Endothelial cell (in vitro differentiated cells): Measurements from ENCODE around the gene NR1H2. TPM values are rescaled to one million over a fixed set of nuclear protein-coding genes. Genes with fewer than 3 reads are reported as not detected.

Source experiments
- DNase-seq: peaks from one replicate; pipeline ENCODE4 v3.0.0; 2021; ENCODE audit warnings: low spot score
- H3K27ac Mint-ChIP-seq: one replicate; pipeline ENCODE4 v1.8.0; 2021; ENCODE audit warnings: mixed read lengths, inconsistent platforms; ENCODE audit not compliant: unreplicated experiment
- H3K27me3 Mint-ChIP-seq: one replicate; pipeline ENCODE4 v1.8.0; 2021; ENCODE audit warnings: mild to moderate bottlenecking, moderate library complexity, mixed read lengths, inconsistent platforms; ENCODE audit not compliant: unreplicated experiment
- H3K36me3 Mint-ChIP-seq: one replicate; pipeline ENCODE4 v1.8.0; 2021; ENCODE audit warnings: mild to moderate bottlenecking, low read depth, mixed read lengths, inconsistent platforms; ENCODE audit not compliant: unreplicated experiment
- H3K4me1 Mint-ChIP-seq: one replicate; pipeline ENCODE4 v1.8.0; 2021; ENCODE audit warnings: mild to moderate bottlenecking, mixed read lengths, inconsistent platforms; ENCODE audit not compliant: unreplicated experiment
- H3K4me3 Mint-ChIP-seq: one replicate; pipeline ENCODE4 v1.8.0; 2021; ENCODE audit warnings: mild to moderate bottlenecking, mixed read lengths, inconsistent platforms; ENCODE audit not compliant: unreplicated experiment
- H3K9me3 Mint-ChIP-seq: one replicate; pipeline ENCODE4 v1.8.0; 2021; ENCODE audit warnings: mixed read lengths, inconsistent platforms; ENCODE audit not compliant: unreplicated experiment
- total RNA-seq: library from RNA; stranded (reverse); fragmentation: NEBNext Ultra II Directional; extraction: Animal tissue kit (Norgen Biotek cat#: 25700); gene quantifications from one replicate; pipeline ENCODE4 v1.2.1, GENCODE V29; 2021; ENCODE audit not compliant: unreplicated experiment
- TF ChIP-seq, protein P1 (sequence below): fragments of 200-600 bp; sonication (generic); IDR thresholded peaks from one replicate; pipeline ENCODE4 v1.5.0; 2021; ENCODE audit warnings: antibody characterized with exemption; ENCODE audit not compliant: unreplicated experiment

Gene NR1H2
- total RNA-seq, 1 donor from 2014 or later = 21.6 TPM

DNA sequence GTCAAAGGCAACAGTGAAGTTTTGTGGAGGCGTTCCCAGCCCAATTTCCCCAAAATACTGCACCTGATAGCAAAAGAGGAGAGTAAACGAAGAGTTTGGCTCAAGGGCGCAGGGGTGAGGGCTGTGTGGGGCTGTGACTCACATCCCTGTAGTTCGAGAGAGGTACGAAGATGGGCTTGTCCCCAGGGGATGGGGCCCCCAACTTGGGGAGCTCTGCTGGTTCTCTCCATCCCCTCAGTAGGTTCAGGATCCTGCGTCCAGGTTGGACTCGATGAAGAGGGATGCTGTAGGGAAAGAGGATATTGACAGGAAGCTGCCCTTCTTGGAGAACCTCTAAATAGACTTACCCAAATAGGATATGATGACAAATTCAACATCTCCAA lies 14.2 kb upstream of the NR1H2 start:
- no peak for DNase-seq
- no peaks in the 10 kb centered on the region for H3K4me1 Mint-ChIP-seq
- H3K4me3 Mint-ChIP-seq = no peak overlapping the region
- TF ChIP-seq, protein P1, sequence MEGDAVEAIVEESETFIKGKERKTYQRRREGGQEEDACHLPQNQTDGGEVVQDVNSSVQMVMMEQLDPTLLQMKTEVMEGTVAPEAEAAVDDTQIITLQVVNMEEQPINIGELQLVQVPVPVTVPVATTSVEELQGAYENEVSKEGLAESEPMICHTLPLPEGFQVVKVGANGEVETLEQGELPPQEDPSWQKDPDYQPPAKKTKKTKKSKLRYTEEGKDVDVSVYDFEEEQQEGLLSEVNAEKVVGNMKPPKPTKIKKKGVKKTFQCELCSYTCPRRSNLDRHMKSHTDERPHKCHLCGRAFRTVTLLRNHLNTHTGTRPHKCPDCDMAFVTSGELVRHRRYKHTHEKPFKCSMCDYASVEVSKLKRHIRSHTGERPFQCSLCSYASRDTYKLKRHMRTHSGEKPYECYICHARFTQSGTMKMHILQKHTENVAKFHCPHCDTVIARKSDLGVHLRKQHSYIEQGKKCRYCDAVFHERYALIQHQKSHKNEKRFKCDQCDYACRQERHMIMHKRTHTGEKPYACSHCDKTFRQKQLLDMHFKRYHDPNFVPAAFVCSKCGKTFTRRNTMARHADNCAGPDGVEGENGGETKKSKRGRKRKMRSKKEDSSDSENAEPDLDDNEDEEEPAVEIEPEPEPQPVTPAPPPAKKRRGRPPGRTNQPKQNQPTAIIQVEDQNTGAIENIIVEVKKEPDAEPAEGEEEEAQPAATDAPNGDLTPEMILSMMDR = no peak
- peaks cover 11% of the 10 kb centered on the region for H3K36me3 Mint-ChIP-seq
- peaks cover 11% of the 10 kb centered on the region for H3K27me3 Mint-ChIP-seq
- no peak overlapping the region for H3K27ac Mint-ChIP-seq
- H3K9me3 Mint-ChIP-seq = peaks cover 18% of the 10 kb centered on the region

DNA sequence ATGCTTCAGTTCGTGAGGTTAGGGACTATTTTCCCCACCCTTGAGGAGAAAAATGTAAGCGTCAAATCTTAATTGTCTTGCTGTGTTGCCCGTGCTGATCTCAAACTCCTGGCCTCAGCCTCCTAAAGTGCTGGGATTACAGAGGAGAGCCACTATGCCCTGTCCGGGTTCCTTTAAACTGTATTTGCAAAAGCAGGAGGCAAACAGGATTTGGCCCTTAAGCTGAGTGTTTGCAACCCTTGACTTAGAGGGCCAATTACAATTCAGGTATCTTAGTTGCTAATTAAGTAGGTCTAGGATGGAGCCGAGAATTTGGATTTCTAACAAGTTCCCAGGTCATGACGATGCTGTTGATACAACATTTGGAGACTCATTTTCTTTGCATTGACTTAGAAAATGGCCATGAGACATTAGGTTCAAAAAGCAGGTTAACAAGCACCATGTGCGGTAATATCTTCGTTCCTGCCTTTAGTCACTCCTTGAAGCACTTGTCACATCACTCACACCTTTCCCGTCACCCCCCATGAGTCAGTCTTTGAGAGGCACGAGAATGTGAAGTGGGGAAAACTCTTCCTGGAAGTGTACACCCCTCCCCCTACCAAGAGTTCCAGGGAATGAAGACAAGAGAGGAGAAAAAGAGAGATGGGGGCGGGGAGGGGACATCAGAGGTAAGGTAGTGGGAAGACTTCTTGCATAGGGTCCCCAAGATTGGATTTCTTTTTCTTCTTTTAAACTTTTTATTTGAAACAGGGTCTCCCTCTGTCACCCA lies 13.4 kb upstream of the NR1H2 start:
- Mint-ChIP-seq H3K36me3 (peaks cover 11% of the 10 kb centered on the region), H3K27me3 (peaks cover 13% of the 10 kb centered on the region), H3K9me3 (peaks cover 18% of the 10 kb centered on the region), H3K4me1 (no peaks in the 10 kb centered on the region), H3K4me3 (no peak overlapping the region), H3K27ac (no peak overlapping the region)
- TF ChIP-seq, protein P1 = no peak
- DNase-seq = no peak

DNA sequence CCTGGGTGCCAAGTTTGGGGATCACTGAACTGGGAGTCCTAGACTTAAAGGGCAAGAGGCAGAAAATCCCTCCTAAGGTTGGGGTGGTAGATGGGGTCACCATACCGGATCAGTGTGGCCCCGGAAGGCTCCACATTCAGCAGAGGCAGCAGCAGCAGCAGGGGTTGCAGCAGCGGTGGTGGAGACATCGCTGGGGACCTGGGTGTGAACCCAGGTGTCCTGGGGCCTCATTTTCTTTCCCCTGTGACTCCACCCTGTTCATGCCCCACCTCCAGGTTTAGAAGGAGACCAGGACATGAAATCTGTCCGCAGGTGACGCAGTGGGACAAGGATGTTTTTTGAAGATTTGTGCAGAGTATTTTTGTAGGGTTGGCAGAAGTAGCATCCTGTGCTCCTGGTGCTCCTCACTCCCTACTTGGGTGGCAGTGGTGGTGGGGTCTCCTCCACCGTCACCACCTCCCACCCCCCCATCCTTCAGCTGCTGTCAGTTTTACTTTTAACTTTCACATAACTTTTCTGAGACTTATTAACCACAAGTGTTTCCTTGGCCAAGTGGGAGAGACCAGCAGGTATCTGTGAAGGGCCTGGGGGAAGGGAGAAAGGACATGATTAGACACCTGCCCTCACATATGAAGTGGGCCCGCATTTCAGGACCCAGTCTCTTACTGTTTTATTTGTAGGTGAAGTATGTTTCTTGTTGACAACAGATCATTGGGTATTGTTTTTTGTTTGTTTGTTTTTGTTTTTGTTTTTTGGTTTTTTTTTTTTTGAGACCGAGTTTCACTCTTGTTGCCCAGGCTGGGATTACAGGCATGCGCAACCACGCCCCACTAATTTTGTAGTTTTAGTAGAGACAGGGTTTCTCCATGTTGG lies 10.6 kb upstream of the NR1H2 start, which contains the start of gene NAPSA:
Gene NAPSA (minus strand): TSS at position 206 of the 873 bp plus-strand sequence. CDS start 18 bp downstream, at position 188.
- Mint-ChIP-seq H3K27ac (no peak within 1 kb of the TSS), H3K4me1 (peaks cover 6% of the 10 kb centered on the region), H3K27me3 (peaks cover 4% of the 10 kb centered on the region), H3K4me3 (no peak within 1 kb of the TSS), H3K9me3 (peaks cover under 1% of the 10 kb centered on the region), H3K36me3 (peaks cover under 1% of the 10 kb centered on the region)
- DNase-seq = no peak
- TF ChIP-seq, protein P1 = no peak

DNA sequence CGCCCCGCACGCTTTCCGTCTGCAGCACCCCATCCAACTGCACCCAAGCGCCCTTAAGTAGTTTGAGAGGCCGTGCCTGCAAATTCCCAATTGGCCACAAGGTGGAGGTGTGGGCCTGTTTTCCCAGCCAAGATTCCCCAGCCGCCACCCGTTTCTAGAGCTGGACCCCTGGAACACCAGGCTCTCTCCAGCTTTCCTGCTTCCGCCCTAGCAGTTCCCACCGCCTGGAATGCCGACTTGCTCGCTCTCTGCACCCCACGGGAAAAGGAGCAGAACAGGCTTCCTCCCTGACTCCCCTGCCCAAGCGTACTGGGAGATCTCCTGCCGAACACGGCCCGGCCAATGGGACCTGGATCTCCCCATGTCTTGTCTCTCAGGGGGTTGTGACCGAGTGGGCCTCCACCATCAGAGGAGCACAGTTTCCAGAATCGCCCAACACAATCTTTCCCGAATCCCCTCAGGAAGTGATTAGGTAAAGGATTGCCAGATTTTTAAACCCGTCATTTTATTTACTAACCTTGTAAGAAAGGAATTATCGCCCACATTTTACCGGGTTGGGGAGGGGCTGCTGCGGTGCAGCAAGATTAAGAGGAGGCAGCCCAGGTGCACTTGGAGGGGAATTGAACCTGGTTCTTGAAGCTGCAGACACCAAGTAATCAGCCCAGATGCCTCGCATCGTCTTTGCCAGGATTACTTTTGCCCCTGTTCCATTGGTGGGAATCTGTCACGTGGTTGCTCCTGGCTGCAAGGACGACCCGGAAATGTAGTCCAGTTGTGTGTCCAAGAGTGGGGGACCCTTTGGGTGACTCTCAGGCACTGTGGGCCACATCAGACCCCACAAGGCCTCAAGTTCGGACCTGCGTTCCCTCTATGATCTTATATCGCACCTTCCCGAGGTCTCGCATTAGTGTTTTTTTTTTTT lies 7.3 kb upstream of the NR1H2 start:
- peak; percentile 80 for DNase-seq
- TF ChIP-seq, protein P1 = peak; percentile 93
- Mint-ChIP-seq H3K27ac (no peak overlapping the region), H3K9me3 (no peaks in the 10 kb centered on the region), H3K36me3 (no peaks in the 10 kb centered on the region), H3K4me1 (peaks cover 6% of the 10 kb centered on the region), H3K4me3 (peak overlapping the region; percentile 84), H3K27me3 (peaks cover 2% of the 10 kb centered on the region)
